ENCODE results near the gene TFIP11.
"Not testable (repeated sequence)": the region's sequence is repeated elsewhere in the genome, so short reads cannot be mapped to it uniquely, and the experiment has no call there.

The TFIP11 gene

DNA sequence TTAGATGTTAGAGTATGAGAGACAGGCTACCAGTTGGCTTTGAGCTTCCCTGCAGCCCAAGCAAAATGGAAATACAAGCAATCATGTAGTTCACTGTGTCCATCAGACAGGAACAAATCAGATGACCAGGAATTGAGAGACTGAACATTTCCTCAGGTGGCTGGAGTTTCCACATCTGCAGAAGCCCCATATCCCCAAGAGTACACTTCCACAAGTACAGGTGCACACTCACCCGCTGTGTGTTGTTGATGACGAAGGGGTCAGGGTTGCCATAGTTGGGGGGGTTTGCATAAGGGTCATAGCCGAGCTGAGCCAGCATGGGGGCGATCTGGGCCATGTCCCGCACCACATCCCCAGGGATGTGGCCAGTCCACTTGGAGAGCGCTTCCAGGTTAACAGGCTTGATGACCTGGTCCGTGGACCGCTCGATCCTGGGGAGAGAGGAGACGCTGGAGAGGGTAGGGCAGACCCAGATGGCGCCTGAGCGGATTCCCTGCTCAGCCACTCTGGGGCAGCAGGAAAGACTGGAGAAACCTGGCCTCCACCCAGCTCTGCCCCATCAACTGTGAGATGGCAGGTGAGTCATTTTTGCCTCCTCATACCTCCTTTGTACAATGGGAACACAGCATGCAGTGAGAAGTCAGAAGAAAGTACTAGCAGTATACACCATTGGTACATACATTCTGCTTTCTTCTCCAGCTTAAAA is 23.9 kb upstream of the TFIP11 start:
- TF ChIP-seq POLR2AphosphoS5 (IDR thresholded peaks at IDR 0.05; ENCODE audit: low read depth, low read length) (no peak), TAF1 (IDR thresholded peaks at IDR 0.05; ENCODE audit: borderline replicate concordance, low read depth, low read length) (no peak), POLR2A (IDR thresholded peaks at IDR 0.05; ENCODE audit: low read depth, low read length) (no peak)
- FAIRE-seq (peak; percentile 61), DNase-seq (ENCODE audit: insufficient read length) (no peak)

DNA sequence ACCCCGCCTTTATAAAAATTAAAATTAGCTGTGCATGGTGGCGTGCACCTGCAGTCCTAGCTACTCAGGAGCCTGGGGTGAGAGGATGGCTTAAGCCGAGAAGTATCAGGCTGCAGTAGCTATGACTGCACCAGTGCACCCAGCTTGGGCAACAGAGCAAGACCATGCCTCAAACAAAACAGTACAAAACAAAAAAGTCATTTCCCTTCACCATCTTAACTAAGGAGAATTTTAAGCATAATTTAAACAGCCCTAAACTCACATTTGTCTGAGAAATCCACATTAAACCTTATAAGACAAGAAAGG is 23.3 kb upstream of the TFIP11 start:
- TF ChIP-seq POLR2A (IDR thresholded peaks at IDR 0.05; ENCODE audit: low read depth, low read length) (no peak), POLR2AphosphoS5 (IDR thresholded peaks at IDR 0.05; ENCODE audit: low read depth, low read length) (no peak), TAF1 (IDR thresholded peaks at IDR 0.05; ENCODE audit: borderline replicate concordance, low read depth, low read length) (no peak)
- FAIRE-seq: peak; percentile 73
- no peak for DNase-seq (ENCODE audit: insufficient read length)

DNA sequence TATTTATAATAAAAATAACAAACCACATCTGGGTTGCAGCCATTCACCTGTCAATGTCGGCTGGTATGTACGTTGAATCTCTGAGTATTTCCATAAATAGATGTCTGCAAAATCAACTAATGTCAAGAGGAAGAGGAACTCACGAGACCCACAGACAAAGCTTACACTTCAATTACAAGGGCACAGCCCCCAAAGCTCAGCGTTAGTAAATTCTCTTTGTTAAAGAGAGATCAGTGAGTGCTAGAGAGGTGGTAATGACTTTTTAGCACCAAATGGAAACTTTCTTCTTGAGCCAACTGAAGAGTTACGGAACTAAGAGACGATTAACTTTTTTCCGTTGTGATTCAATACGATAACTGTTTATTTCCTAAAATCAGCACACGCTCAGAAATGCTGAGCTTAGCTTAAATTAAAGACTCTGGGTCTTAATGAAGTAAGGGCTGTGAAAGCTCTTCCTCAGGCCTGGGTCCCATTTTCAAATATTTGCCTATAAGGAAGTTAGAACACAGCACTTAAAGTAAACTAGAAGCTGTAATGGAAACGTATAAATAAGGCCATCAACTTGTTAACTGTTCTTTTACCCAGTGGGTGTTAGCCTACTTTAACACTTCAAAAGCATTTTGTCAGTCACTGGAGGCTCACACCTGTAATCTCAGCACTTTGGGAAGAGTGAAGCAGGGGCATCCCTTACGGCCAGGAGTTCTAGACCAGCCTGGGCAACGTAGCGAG is 22.8 kb upstream of the TFIP11 start:
- peak; percentile 64 for FAIRE-seq
- TF ChIP-seq POLR2AphosphoS5 (IDR thresholded peaks at IDR 0.05; ENCODE audit: low read depth, low read length): no peak
- no peak for TF ChIP-seq TAF1 (IDR thresholded peaks at IDR 0.05; ENCODE audit: borderline replicate concordance, low read depth, low read length)
- TF ChIP-seq POLR2A (IDR thresholded peaks at IDR 0.05; ENCODE audit: low read depth, low read length): no peak
- no peak for DNase-seq (ENCODE audit: insufficient read length)

DNA sequence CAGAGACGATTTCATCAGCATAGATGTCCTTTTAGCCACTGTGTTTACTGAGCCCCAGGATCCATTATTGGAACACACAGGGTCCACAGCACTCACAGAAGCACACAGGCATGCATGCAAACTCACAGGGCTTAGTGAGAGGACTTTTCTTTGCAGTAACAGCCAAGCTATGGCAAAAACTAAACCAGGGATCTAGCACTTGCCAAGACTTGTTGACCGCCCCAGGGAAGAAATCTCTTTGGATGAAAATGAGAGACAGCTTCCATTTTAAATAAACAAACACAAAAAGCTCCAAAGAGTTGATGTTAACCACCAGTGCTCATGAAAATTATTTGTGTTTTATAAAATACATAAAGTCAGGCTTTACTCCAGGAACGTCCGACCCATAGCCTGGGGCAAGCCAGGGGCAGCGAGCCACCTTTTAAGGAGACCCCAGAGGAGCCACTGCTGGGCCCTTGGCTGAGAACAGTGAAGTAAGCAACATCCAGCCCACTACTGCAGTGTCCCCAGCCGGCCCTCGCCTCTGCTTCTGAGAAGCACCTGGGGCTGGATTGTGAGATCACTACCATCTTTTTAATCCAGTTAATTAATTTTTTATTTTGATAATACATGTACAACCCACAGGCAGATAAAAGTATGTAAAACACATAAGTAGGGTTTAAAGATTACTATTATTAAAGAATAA is 22.0 kb upstream of the TFIP11 start:
- FAIRE-seq: no peak

DNA sequence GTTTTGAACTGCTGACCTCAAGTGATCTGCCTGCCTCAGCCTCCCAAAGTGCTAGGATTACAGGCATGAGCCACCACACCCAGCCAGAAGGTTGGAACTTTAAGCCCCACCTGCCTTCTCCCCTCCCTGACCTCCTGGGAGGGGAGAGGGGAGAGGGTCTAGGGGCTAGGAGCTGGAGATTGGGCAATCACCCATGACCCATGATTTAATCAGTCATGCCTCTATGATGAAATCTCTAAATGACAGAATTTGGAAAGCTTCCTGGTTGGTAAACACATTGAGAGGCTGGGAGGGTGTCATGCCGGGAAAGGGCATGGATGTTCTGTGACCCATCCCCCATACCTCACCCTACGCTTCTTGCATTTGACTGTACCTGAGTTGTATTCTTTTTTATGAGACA is 17.1 kb upstream of the TFIP11 start:
- no peak for TF ChIP-seq POLR2AphosphoS5 (IDR thresholded peaks at IDR 0.05; ENCODE audit: low read depth, low read length)
- no peak for TF ChIP-seq POLR2A (IDR thresholded peaks at IDR 0.05; ENCODE audit: low read depth, low read length)
- TF ChIP-seq TAF1 (IDR thresholded peaks at IDR 0.05; ENCODE audit: borderline replicate concordance, low read depth, low read length): no peak
- DNase-seq (ENCODE audit: insufficient read length) (no peak), FAIRE-seq (no peak)

More for the DNA sequence above, 22.0 kb upstream of the TFIP11 start:
- DNase-seq (ENCODE audit: insufficient read length): no peak
- TF ChIP-seq TAF1 (IDR thresholded peaks at IDR 0.05; ENCODE audit: borderline replicate concordance, low read depth, low read length) (no peak), POLR2A (IDR thresholded peaks at IDR 0.05; ENCODE audit: low read depth, low read length) (no peak)

DNA sequence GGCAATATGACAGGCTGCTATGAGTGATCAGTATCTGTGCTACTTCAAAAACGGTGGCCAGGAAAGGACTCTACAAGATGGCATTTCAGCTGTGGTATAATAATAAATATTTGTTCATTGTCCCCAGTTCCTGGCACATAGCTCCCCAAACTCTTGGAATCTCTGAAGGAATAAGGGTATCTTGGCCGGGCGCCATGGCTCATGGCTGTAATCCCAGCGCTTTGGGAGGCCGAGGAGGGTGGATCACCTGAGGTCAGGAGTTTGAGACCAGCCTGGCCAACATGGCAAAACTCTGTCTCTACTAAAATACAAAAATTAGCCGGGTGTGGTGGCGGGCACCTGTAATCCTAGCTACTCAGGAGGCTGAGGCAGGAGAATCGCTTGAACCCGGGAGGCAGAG is 16.2 kb upstream of the TFIP11 start:
- not testable (repeated sequence) for FAIRE-seq; DNase-seq (ENCODE audit: insufficient read length)

DNA sequence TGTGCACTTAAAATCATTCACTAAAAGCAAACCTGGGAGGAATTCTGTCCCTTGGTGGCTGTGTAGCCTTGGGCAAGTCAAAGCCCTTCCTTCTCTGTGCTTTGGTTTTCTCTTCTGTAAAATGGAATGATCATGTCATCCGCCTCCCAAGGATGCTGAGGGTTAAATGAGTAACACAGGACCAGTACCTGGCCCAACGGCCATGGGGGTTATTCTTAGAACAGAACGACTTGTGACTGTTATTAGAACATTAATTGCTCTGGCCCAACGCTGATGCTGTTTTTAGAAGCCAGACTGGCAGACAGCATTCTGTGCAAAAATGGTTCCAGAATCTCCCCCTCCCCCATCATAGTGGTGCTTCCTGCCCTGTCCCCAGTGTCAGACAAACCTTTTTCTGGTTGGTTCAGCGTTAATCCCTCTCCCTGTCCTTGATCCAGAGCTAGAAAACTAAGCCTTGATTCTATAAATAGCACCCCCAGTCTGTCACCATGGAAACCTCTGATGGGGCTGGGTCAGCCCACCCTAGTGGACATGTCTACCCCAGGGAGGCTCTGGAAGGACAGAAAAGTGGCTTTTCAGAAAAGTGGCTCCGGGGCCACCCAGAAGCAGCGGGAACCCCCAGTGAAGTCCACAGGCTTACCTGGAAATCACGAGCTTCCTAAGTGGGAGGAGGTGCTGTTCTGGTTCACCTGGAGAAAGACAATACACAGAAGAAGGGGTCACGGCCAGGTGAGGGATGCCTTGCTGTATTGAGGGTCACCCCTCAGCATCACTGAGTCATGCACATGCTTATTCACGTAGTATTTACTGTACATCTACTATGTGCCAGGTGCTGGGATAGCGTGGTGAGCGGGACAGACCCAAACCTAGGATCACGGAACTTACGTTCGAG is 15.5 kb upstream of the TFIP11 start:
- DNase-seq (ENCODE audit: insufficient read length) (no peak), FAIRE-seq (no peak)

DNA sequence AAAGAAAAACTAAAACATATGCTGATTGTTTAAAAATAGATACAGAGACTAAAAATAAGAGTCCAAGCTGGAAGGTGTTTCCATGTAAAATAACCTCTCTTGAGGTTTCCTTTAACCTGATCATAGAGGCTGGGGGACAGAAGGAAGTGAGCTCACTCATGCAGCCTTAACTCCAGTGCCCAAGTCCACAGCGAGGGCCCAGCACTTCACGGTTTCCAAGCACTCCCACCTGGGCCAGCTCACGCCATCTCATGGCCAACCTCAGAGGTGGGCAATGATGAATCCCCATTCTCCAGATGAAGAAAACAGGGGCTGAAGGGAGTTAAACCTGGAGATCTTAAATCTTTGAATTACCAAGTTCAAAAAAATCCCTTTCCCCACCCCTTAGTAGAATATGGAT is 14.9 kb upstream of the TFIP11 start:
- TF ChIP-seq POLR2A (IDR thresholded peaks at IDR 0.05; ENCODE audit: low read depth, low read length) (no peak), POLR2AphosphoS5 (IDR thresholded peaks at IDR 0.05; ENCODE audit: low read depth, low read length) (no peak), TAF1 (IDR thresholded peaks at IDR 0.05; ENCODE audit: borderline replicate concordance, low read depth, low read length) (no peak)
- DNase-seq (ENCODE audit: insufficient read length): no peak
- FAIRE-seq: no peak

More for the DNA sequence above, 15.5 kb upstream of the TFIP11 start:
- no peak for TF ChIP-seq POLR2A (IDR thresholded peaks at IDR 0.05; ENCODE audit: low read depth, low read length)
- TF ChIP-seq TAF1 (IDR thresholded peaks at IDR 0.05; ENCODE audit: borderline replicate concordance, low read depth, low read length): no peak
- no peak for TF ChIP-seq POLR2AphosphoS5 (IDR thresholded peaks at IDR 0.05; ENCODE audit: low read depth, low read length)

DNA sequence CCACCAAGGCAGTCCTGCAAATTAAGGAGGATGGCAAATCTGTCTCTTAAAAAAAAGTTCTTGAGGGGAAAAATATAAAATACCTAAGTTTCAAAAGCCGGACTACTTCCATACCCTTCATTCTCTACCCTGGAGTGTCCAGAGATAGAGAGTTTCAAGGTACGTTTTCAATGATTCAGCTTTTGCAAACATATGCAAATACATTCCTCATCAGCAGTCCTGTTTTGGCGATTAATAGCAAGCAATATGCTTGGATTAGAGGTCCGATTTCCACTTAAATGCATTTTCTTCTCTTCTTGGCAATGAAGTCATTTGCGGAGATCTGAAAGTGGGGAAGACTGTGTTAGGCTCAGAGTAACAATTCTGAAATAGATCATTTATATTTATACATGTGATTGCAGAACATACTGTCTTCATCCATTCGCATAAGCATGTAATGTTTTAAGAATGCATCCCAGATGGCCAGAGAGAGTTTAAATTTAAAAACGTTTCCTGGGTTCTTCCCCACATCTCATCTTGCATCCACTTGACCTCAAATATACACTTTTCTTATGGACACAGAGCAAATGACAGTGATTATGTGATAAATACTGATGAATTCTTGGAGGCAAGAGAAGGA is 13.8 kb upstream of the TFIP11 start:
- TF ChIP-seq TAF1 (IDR thresholded peaks at IDR 0.05; ENCODE audit: borderline replicate concordance, low read depth, low read length) (no peak), POLR2A (IDR thresholded peaks at IDR 0.05; ENCODE audit: low read depth, low read length) (no peak), POLR2AphosphoS5 (IDR thresholded peaks at IDR 0.05; ENCODE audit: low read depth, low read length) (no peak)
- FAIRE-seq: no peak
- DNase-seq (ENCODE audit: insufficient read length): no peak

DNA sequence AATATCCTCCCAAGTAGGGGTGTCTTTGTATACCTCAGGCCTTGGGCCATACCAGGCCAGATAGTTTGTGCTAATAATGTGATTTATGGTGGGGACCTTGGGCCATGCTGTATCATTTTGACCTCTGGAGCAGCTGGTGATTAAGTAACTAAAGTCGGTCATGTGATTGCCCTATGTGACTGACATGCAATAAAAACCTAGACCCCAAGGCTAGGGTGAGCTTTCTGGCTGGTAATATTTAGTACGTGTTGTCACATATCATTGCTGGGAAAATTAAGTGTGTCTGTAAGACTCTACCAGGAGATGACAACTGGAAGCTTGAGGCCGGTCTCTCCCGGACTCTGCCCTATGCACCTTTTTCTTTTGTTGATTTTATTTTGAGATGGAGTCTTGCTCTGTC is 12.6 kb upstream of the TFIP11 start:
- FAIRE-seq (no peak), DNase-seq (ENCODE audit: insufficient read length) (no peak)
- TF ChIP-seq POLR2A (IDR thresholded peaks at IDR 0.05; ENCODE audit: low read depth, low read length): no peak
- TF ChIP-seq TAF1 (IDR thresholded peaks at IDR 0.05; ENCODE audit: borderline replicate concordance, low read depth, low read length): no peak
- no peak for TF ChIP-seq POLR2AphosphoS5 (IDR thresholded peaks at IDR 0.05; ENCODE audit: low read depth, low read length)

DNA sequence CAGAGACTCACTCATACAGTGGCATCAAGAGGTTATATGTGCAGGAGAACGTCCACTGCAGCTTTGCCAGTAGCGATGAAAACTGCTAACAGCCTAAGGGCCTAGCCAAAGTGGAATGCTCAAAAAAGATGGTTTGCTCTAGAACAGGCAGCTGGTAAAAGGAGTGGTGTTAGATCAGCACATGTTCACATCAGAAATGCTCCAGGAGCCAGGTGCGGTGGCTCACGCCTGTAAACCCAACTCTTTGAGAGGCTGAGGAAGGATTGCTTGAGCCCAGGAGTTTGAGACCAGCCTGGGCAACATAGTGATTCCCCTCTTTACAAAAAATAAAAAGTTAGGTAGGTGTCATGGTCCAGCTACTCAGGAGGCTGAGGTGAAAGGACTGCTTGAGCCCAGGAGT is 10.3 kb upstream of the TFIP11 start:
- DNase-seq (ENCODE audit: insufficient read length): no peak
- no peak for FAIRE-seq
- TF ChIP-seq TAF1 (IDR thresholded peaks at IDR 0.05; ENCODE audit: borderline replicate concordance, low read depth, low read length) (no peak), POLR2AphosphoS5 (IDR thresholded peaks at IDR 0.05; ENCODE audit: low read depth, low read length) (no peak), POLR2A (IDR thresholded peaks at IDR 0.05; ENCODE audit: low read depth, low read length) (no peak)
